Osteoblast (primary cell): ENCODE results near the gene MLKL. TPM values are rescaled to one million over a fixed set of nuclear protein-coding genes. Genes with fewer than 3 reads are reported as not detected.

Experiments
- DNase-seq: peaks from one replicate; pipeline ENCODE4 v3.0.0; 2011; ENCODE audit warnings: low spot score, mixed read lengths; ENCODE audit not compliant: insufficient read length; ENCODE audit errors: missing footprints
- H2AFZ ChIP-seq: 2 replicates; pipeline ENCODE4 v1.6.0; 2011; ENCODE audit warnings: mild to moderate bottlenecking, low read length
- H3K27ac ChIP-seq: 2 replicates; pipeline ENCODE4 v1.5.1; 2011; ENCODE audit warnings: mild to moderate bottlenecking, low read depth, low read length, moderate library complexity
- H3K27me3 ChIP-seq: 2 replicates; pipeline ENCODE4 v1.6.0; 2012; ENCODE audit warnings: mild to moderate bottlenecking, control low read depth, inconsistent platforms, low read length, moderate library complexity; ENCODE audit not compliant: insufficient read depth
- H3K36me3 ChIP-seq: 2 replicates; pipeline ENCODE4 v1.5.1; 2011; ENCODE audit warnings: mild to moderate bottlenecking, low read length, control low read depth, moderate library complexity; ENCODE audit not compliant: insufficient read depth
- H3K4me1 ChIP-seq: 2 replicates; pipeline ENCODE4 v1.5.1; 2011; ENCODE audit warnings: mild to moderate bottlenecking, low read length, control low read depth, moderate library complexity; ENCODE audit not compliant: insufficient read depth
- H3K4me2 ChIP-seq: 2 replicates; pipeline ENCODE4 v1.6.0; 2011; ENCODE audit warnings: mild to moderate bottlenecking, low read length; ENCODE audit not compliant: insufficient read depth
- H3K4me3 ChIP-seq: fragments of 200-600 bp; sonication (generic); 3 replicates; pipeline ENCODE4 v1.5.1; 2012; ENCODE audit warnings: mild to moderate bottlenecking, low read length, inconsistent platforms; ENCODE audit not compliant: insufficient read depth
- H3K79me2 ChIP-seq: 2 replicates; pipeline ENCODE4 v1.6.0; 2012; ENCODE audit warnings: mild to moderate bottlenecking, low read length, control low read depth, inconsistent platforms; ENCODE audit not compliant: insufficient read depth
- H3K9me3 ChIP-seq: 2 replicates; pipeline ENCODE4 v1.5.1; 2011; ENCODE audit warnings: low read depth, low read length, control low read depth
- H4K20me1 ChIP-seq: 2 replicates; pipeline ENCODE4 v1.6.0; 2012; ENCODE audit warnings: mild to moderate bottlenecking, low read length, control low read depth; ENCODE audit not compliant: insufficient read depth
- CTCF ChIP-seq: IDR thresholded peaks from 2 replicates; pipeline ENCODE4 v1.5.1; 2011; ENCODE audit warnings: mild to moderate bottlenecking, low read depth, low read length, moderate library complexity; ENCODE audit errors: extremely low read depth
- total RNA-seq: library from RNA; depleted of rRNA; stranded (reverse); fragments of >200 nt; gene quantifications from 2 replicates; pipeline ENCODE4 v1.2.3, GENCODE V29; 2012

MLKL gene
- total RNA-seq, 1 donor: 5.1 TPM

GRCh38 chr16:74717367-74717766 is 16.7 kb upstream of the MLKL start:
- peaks cover 5% of the 10 kb centered on the region for H3K27me3 ChIP-seq
- no peak for TF ChIP-seq CTCF
- no peaks in the 10 kb centered on the region for H4K20me1 ChIP-seq

GRCh38 chr16:74716355-74716754 is 15.7 kb upstream of the MLKL start:
- no peaks in the 10 kb centered on the region for H3K36me3 ChIP-seq
- peaks cover 10% of the 10 kb centered on the region for H3K27me3 ChIP-seq
- no peaks in the 10 kb centered on the region for H3K4me1 ChIP-seq
- H3K79me2 ChIP-seq: no peaks in the 10 kb centered on the region
- H2AFZ ChIP-seq: no peak overlapping the region
- no peak overlapping the region for H3K27ac ChIP-seq
- no peak overlapping the region for H3K4me2 ChIP-seq
- no peak overlapping the region for H3K4me3 ChIP-seq
- no peak for TF ChIP-seq CTCF
- no peaks in the 10 kb centered on the region for H3K9me3 ChIP-seq
- DNase-seq: no peak
- H4K20me1 ChIP-seq: no peaks in the 10 kb centered on the region

More at GRCh38 chr16:74717367-74717766, 16.7 kb upstream of the MLKL start:
- DNase-seq: no peak
- Histone ChIP-seq H3K4me3 (no peak overlapping the region), H2AFZ (no peak overlapping the region), H3K36me3 (no peaks in the 10 kb centered on the region), H3K4me1 (no peaks in the 10 kb centered on the region), H3K9me3 (no peaks in the 10 kb centered on the region), H3K27ac (no peak overlapping the region), H3K79me2 (no peaks in the 10 kb centered on the region), H3K4me2 (no peak overlapping the region)

GRCh38 chr16:74713876-74714275 is 13.2 kb upstream of the MLKL start:
- no peak for TF ChIP-seq CTCF
- H4K20me1 ChIP-seq: no peaks in the 10 kb centered on the region
- no peak overlapping the region for H3K4me2 ChIP-seq
- no peak overlapping the region for H3K27ac ChIP-seq
- no peak for DNase-seq
- no peak overlapping the region for H3K4me3 ChIP-seq
- peaks cover 10% of the 10 kb centered on the region for H3K27me3 ChIP-seq
- no peak overlapping the region for H2AFZ ChIP-seq
- H3K36me3 ChIP-seq: no peaks in the 10 kb centered on the region
- H3K79me2 ChIP-seq: no peaks in the 10 kb centered on the region
- no peaks in the 10 kb centered on the region for H3K4me1 ChIP-seq
- H3K9me3 ChIP-seq: no peaks in the 10 kb centered on the region

GRCh38 chr16:74713325-74713724 is 12.7 kb upstream of the MLKL start:
- H3K4me2 ChIP-seq: no peak overlapping the region
- TF ChIP-seq CTCF: no peak
- DNase-seq: no peak
- H3K36me3 ChIP-seq: no peaks in the 10 kb centered on the region
- H3K27ac ChIP-seq: no peak overlapping the region
- H3K79me2 ChIP-seq: no peaks in the 10 kb centered on the region
- H3K4me3 ChIP-seq: no peak overlapping the region
- no peaks in the 10 kb centered on the region for H4K20me1 ChIP-seq
- no peaks in the 10 kb centered on the region for H3K9me3 ChIP-seq
- H3K4me1 ChIP-seq: no peaks in the 10 kb centered on the region
- H3K27me3 ChIP-seq: peaks cover 11% of the 10 kb centered on the region
- H2AFZ ChIP-seq: peak overlapping the region; percentile 62
